Dermis microvascular lymphatic vessel endothelial cell (primary cell): ENCODE results near the gene MYCBP2. TPM values are rescaled to one million over a fixed set of nuclear protein-coding genes. Genes with fewer than 3 reads are reported as not detected.
A peak's percentile ranks its signal among the peaks of the same experiment; 100 is the strongest.
"Not testable (repeated sequence)": the region's sequence is repeated elsewhere in the genome, so short reads cannot be mapped to it uniquely, and the experiment has no call there.

Experiments used
- DNase-seq, 2 donors: peaks; one replicate each; pipeline versions ENCODE4 v3.0.0 to v3.0.0-alpha.2; 2010; ENCODE audit warnings: low read depth in 2 of 2
- total RNA-seq: library from RNA; depleted of rRNA; stranded (reverse); fragments of >200 nt; gene quantifications from 2 replicates; pipeline ENCODE4 v1.2.1, GENCODE V29; 2014

Gene MYCBP2
- total RNA-seq, 1 donor from 2014 or later: 96.2 TPM

GRCh38 chr13:77036279-77036678 is 290.6 kb downstream of the MYCBP2 start:
- DNase-seq: no peak

- no peak for DNase-seq
Measured at GRCh38 chr13:77034881-77035280, 292.0 kb downstream of the MYCBP2 start.

- DNase-seq: no peak
Measured at GRCh38 chr13:77033717-77034302, 293.1 kb downstream of the MYCBP2 start.

- DNase-seq: no peak
Measured at GRCh38 chr13:77031656-77032243, 295.1 kb downstream of the MYCBP2 start.

DNA sequence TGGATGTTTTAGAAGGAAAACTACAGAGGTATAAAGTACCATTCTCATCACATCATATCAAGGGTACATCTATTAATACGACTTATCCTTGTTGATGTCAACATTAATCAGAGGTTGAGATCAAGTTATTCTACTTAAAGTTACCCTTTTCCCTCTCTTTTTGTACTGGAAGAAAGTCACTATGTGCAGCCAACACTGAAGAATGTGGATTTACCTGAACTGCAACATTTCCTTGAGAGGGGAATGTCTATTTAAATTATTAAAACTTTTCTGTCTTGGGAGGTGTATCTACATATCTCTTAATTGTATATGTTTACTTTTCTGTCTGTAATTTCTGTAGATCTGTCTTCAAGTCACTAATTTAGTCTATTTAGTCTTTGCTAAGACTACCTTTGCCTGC is 297.5 kb downstream of the MYCBP2 start:
- DNase-seq: no peak

DNA sequence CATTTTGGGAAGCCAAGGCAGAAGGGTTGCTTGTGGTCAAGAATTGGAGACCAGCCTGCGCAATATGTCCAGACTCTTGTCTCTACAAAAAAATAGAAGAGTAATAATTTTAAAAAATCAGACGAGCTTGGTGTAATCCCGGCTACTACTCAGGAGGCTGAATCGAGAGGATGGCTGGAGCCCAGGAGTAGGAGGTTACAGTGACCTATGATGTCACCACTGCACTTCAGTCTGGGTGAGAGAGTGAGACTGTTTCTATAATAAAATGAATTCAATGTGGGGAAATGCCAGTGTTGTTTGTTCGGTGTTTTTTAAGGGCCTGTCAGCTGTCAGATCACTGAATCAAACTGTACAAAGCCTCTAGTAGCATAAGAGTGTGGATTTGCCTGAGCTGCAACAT is 298.7 kb downstream of the MYCBP2 start:
- peak in 1 of 2 donors; percentile 72 for DNase-seq

- DNase-seq: peak; percentile 44 to 87
Measured at GRCh38 chr13:77026861-77027621, 299.9 kb downstream of the MYCBP2 start, which contains the start of gene FBXL3. Gene FBXL3 (minus strand): TSS chr13:77027159. CDS start chr13:77021860, 5,299 bp downstream.

DNA sequence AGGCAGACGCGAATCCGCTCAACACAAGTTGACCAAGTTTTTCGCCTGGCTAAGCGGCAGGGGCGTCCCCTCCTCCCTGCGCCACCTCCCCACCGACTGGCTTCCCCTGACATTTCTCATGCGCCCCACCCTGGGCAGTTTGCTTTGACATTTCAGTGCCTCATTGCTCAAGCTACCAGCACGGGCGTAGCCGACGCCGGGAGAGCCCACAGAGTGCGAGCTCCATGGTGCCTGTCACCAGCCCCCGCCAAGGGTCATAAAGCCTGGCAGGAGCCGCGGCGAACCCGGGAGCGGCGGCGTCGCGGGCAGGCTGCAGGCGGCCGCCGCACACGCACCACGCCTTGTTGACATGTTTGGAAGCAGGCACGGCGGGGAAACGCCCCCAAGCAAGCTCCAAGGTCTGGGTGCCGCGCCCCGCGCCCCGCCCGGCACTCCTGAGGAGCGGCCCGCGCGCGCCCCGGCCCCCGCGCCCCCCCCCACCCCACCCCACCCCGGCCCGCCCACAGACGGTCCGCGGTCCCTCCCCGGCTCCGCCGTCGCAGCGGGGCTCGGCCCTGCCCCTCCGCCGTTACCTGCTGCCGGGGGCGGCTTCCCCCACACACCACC is 300.5 kb downstream of the MYCBP2 start:
- peak; percentile 30 to 73 for DNase-seq

GRCh38 chr13:77022341-77022740 is 304.6 kb downstream of the MYCBP2 start:
- DNase-seq: no peak

DNA sequence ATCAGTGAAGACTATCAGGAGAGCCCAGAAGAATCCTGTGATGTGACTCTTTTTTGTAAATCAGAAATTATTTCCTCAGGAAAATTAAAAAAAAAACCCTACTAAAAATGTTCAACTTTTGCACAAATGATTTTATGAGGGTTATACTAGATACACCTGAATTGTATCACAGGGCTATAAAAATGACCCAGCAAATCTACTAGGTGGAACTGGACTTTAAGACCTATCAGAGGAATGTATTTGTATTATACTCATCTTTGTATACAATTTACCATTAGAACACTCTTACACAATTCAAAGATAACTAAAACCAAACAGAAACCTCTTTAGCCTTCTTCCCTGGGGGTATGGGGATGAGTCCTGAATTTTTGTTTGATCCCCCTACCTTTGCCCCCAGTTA is 307.1 kb downstream of the MYCBP2 start:
- no peak for DNase-seq

GRCh38 chr13:77016888-77017623 is 309.8 kb downstream of the MYCBP2 start:
- no peak for DNase-seq

GRCh38 chr13:77016251-77016812 is 310.6 kb downstream of the MYCBP2 start:
- DNase-seq: no peak

DNA sequence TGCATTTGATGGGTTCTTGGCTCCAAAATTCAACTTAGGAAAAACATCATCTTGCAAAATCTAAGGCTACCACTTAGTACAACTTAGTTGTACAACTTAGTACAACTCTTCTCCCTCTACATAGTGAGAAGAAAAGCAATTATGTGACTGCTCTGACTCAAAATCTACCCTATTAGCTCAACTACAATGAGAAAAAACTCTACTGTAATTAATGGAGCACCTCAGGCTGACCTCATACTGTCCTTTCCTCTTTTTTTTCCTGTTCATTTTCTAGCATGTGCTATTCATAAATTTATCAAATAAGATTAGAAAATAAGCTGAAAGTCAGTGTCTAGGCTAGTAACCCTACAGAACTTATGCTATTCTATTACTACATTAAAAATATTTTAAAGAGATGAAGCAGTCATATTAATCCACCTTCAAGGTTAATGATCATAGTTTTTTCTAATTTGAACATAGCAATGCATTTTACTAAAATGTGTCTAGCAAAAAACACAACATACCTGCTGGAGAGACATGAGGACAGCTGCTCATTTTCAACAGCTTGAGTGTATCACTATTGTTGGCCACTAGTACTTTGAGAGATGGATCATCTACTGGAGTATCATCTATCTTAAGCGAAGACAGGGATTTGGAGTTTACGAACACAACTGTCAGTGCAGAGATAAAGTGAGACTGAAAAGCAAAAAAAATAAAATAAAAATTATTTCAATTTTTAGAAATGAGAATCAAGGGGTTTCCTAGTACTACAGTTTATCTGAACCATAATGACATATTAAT is 311.8 kb downstream of the MYCBP2 start:
- no peak for DNase-seq

DNA sequence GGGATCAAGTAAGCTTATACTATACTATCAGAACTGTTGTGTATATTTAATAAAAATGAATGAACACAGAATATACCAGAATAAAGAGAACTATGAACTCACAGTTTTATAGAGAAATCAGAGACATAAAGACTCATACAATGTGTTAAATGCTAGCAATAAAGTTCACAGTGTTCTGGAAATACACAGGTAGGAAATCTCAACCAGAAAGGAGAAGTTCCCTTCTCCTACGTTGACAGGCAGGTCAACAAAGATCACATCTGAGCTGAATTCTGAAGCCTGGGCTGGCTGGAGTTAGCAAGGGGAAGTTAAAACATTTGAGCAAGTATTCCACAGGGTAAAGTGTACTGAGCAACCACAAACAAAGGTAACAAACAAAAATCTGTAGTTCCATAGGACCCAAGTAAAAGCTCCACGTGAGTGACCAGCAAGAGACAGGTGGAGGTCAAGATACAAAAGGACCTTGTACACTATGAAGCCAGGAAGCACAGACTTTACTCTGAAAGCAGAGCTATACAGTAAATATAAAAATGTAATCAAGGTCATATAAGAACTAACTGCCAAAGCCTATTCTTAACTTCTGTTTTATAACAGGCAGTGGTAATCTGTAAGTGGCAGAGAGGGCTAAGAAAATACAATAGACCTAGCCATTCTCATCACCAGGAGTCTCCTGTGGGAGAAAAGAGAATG is 312.9 kb downstream of the MYCBP2 start:
- no peak for DNase-seq

DNA sequence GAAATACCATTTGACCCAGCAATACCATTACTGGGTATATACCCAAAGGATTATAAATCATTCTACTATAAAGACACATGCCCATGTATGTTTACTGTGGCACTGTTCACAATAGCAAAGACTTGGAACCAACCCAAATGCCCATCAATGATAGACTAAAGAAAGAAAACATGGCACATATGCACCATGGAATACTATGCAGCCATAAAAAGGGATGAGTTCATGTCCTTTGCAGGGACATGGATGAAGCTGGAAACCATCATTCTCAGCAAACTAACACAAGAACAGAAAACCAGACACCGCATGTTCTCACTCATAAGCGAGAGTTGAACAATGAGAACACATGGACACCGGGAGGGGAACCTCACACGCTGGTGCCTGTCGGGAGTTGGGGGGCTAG is 317.2 kb downstream of the MYCBP2 start:
- not testable (repeated sequence) for DNase-seq

GRCh38 chr13:77009011-77009410 is 317.9 kb downstream of the MYCBP2 start:
- DNase-seq: no peak

- not testable (repeated sequence) for DNase-seq
Measured at GRCh38 chr13:77008337-77008736, 318.6 kb downstream of the MYCBP2 start.

DNA sequence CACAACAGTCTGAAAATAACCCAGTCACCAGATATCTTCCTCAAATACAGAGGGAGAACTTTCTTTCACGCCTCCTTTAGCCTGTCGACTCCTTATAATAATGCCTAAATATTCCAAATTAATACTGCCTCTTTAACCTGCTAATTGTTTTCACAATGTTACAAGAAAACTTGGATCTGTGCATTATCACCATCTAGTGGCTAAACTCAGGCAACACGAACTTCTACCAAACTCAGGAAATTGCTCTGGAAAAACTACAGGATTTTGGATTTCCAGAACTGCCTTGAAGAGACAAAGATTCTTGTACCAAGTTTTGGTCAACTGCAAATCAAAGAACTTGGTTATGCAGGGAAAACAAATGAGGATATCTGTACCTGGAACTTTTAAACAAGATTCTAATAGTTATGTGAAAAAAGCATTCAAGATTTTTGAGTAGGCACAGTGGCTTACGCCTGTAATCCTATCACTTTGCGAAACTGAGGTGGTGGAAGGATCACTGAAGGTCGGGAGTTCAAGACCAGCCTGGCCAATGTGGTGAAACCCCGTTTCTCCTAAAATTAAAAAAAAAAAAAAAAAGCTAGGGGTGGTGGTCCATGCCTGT is 324.2 kb downstream of the MYCBP2 start:
- peak; percentile 32 to 56 for DNase-seq

GRCh38 chr13:77001963-77002587 is 324.8 kb downstream of the MYCBP2 start:
- DNase-seq: no peak
